Germinal center (tissue), 1 donor: Measurements from ENCODE around the gene SLIT3.

Source experiments
- DNase-seq: peaks from one replicate; pipeline ENCODE4 v3.0.0; 2012; ENCODE audit warnings: mixed read lengths, low spot score

Gene SLIT3

DNA sequence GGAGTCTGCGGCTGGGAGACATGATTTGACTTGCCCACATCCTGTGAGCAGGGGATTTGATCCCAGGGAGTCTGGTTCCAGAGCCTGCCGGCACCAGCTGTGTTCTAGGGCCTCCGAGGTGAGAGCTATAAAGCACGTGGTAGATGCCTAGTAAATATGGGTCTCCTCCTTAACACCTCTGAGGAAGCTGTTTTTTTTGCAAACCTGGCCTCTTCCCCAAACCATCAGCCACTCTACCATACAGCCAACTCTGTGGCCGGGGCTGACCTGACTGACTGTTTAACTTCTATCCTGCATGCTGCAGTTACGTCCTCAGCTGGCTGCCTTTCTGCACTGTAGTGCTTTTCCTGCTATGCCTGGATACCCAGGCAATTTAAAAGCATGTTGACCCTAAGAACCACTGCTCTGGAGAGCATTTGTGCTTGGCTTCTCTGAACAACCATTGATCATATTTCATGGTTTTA lies 220.5 kb downstream of the SLIT3 start:
- no peak for DNase-seq

GRCh38 chr5:169079697-169080096 lies 221.2 kb downstream of the SLIT3 start:
- DNase-seq: no peak

- DNase-seq: no peak
Observed at GRCh38 chr5:169074839-169075238, 226.1 kb downstream of the SLIT3 start.

GRCh38 chr5:169072233-169072632 lies 228.7 kb downstream of the SLIT3 start:
- DNase-seq: no peak

GRCh38 chr5:169070413-169070812 lies 230.5 kb downstream of the SLIT3 start:
- DNase-seq: no peak

- no peak for DNase-seq
Observed at GRCh38 chr5:169067751-169068173, 233.2 kb downstream of the SLIT3 start.

DNA sequence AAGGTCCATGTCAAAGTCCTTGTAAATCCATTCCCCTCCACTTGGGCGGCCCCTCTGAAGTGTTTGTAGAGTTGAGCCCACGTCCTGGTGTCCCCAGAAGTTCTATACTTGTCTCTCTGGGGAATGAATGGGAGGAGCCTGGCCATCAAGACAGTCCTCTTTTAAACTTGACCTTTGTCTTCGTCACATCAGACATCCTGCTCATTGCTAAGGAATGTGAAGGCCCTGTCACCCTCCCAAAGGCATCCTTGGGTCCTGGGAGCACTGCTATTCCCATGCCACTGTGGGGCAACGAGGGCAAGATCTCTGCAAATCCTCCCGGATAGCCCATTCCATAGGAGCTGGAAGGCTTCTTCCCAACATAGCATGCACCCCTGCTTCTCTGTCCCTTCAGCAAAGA lies 235.5 kb downstream of the SLIT3 start:
- DNase-seq: no peak

DNA sequence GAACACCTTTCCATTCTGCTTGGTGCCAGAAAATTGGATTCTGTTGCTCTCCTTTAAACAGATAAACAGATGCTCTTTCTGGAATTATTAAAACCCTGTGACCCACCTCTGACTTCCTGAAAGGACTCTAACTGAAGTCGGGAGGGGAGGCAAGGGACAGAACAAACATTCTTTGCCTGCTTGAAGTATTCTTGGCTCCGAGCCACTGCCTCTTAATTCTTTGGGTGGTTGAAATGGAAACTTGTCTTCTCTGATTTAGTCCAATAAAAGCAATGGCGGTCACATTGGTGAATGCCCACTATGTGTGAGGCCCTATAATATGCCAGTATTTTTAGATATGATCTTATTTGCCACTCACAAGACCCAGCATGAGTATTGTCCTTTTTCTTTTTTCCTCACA lies 236.8 kb downstream of the SLIT3 start:
- no peak for DNase-seq

GRCh38 chr5:169063316-169063953 lies 237.5 kb downstream of the SLIT3 start:
- DNase-seq: no peak

GRCh38 chr5:169062690-169063089 lies 238.2 kb downstream of the SLIT3 start:
- DNase-seq: no peak

DNA sequence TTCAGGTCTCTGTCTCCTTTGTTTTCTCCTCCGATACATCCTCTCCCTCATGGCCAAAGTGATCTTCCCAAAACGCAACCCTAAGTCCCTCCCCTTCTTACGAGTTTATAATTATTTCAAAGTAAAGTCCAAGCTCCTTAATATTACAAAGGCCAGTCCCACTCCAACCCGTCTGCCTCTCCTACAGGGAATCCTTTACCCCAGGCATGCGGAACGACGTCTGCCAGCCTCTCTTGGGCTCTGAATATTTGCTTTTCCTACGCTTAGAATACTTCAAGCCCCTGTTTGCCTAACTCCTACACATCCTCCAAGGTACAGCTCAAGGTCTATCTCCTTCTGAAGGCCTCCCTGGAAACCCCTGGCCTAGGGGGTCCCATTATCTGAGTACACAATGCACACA lies 246.4 kb downstream of the SLIT3 start:
- DNase-seq: no peak

DNA sequence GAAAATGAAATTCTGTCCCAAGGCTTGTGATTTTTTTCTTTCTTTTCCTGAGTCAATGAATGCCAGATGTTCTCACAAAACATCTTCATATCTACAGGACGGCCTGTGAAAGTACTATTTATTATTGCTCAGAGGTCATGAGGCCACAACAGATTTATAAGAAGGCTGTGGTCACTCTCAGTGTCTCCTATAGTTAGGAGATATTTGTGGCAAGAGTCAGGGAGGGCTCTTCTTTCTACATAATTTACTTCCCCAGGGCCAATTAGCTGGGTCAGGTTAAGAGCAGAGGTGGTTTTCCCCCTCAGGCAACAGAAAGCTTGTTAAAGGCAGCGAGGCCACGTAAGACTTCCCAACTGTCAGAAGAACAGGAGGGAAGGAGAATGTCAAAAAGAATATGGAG lies 248.7 kb downstream of the SLIT3 start:
- DNase-seq: no peak

DNA sequence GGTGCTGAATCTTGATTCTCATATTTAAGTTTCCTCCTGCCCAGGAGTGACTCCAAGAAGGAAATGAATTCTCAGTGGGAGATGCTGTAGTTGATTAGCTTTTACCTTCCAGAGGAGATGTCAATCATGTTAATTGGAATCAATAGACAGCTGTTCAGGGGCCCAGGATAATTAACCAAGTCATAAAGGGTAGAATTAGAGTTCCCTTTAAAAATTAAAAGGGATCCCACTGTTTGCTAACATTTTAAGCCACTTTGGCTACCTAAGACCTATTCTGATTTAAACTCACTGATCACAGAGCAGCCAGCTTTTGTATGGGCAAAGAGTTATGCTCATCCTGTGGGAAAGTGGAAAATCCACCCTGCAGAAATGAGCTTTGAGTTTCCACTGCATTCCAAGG lies 249.6 kb downstream of the SLIT3 start:
- no peak for DNase-seq

DNA sequence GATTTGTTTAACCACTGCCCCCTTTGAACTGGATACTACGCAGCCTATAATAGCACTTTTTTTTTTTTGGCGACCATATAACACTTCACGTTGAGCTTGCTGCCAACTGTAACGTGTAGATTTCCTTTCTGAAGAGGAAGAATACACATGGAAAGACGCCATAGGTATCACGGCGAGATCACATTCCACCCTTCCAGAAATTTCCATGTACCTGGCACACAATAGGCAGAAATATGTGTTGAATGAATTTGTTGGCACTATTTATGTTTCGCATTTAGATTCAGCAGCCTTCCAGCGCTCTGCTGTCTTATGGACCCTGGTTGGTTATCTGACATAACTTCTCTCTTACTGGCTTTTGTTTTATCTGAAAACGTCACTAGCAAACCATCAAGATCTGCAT lies 250.3 kb downstream of the SLIT3 start:
- DNase-seq: no peak

DNA sequence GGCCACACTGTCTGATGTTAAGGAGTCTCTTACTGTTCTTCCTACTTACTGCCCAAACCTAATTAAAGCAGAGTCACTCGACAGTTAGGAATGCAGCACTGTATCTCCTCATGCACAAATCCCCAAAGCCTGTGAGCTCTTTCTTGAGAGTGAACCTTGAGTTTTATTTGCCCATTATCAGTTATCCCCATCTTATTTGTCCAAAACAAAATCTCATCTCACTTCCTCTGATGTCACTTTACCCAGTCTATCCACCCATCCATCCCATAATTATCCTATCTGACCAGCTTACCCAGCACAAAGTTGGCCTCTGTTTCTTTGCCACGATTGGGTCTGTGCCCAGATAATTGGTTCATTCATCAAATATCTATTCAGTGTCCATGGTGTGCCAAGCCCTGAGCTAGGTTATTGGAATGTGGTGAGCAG lies 250.8 kb downstream of the SLIT3 start:
- DNase-seq: no peak

DNA sequence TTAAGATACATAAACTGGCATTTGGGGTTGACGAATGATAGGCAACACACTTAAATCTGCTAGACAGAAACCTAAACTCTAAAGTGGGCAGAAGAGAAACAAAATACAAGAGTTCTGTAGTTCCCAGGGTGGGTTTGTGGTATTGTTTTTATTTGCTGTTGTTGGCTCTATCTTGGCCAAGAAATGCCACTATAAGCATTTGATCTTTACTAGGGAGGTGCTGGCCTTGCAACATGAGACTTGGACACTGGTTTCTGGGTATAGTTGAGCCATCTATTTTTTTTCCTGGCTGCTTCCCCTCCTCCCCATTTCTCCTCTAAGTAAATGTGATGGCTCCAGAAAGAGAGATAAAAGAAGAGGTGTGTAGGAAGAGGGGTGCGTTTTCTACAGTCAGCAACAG lies 251.2 kb downstream of the SLIT3 start:
- DNase-seq: no peak

DNA sequence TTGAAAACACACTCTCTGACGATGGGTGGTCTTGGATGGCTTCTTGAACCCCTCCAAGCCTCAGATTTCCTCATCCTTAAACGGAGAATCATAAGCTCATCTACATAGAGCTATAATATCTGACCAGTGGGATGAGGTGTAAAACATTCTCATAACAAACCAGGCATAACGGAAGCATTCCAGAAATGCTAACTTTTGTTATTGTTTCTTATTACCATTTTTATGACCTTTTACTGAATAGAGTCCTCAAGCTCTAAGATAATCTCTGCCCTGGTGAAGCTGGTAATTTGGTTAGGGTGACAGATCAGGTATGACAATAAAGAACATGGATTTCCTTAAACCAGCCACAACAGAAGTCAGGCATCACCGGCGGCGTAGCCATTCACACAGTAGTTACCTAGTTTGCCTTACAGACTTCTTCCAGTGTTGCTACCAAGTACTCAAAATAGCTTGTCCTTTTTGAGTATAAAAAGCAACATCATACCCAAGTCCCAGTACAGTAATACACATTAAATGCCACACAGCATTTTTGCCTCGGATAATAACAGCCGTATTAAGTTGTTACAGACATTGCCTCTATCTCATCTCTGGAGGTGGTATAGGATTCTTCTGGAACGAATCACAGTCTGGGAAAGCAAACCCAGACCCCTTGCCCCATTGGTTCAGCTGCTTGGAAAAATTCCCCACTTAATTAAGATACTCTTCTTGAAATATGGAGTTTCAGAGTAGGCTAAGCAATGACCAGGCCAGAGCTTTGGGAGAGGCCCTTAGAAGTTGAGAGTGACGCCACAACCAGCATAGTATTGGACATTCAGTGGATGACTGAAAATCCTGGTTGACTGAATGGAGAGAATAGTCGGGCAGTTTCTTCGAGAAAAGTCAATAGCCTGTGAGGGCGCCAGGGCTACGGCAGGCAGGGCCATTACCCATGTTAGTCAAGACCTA lies 252.5 kb downstream of the SLIT3 start:
- no peak for DNase-seq

DNA sequence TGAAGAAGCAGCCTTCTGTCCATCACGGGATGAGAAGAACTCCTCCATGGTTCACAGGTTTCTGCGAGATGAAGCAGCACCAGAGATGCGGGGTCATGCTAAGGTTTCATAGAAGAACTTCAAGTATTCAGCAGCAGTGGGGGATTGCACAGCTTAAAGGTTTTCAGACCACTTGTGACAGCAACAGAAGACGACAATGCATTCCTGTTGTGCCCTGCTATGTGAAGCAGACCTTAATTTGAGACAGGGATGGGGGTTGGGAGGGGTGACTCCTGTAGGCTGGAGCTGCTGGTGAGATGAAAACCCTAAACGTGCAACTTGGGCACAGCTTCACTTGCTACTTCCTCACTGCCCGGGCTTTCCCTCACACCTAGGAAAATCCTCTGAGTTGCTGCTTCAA lies 256.0 kb downstream of the SLIT3 start:
- no peak for DNase-seq

DNA sequence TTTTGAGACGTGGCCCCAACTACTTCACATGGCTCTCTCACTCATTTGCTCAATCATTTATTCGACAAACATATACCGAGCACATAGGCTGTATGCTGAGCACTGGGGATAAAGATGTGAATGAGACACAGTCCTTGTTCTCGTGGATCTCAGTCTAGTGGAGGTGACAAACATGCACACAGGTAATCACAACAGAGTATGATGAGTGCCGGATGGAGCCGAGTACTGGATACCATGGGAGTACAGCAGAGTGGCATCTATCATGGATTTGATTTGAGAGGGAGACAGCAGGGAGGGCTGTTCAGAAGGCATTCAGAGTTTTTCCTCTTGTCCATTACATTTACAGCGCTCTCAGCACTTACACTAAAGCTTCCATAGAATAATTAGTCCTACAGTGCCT lies 259.8 kb downstream of the SLIT3 start:
- DNase-seq: no peak

DNA sequence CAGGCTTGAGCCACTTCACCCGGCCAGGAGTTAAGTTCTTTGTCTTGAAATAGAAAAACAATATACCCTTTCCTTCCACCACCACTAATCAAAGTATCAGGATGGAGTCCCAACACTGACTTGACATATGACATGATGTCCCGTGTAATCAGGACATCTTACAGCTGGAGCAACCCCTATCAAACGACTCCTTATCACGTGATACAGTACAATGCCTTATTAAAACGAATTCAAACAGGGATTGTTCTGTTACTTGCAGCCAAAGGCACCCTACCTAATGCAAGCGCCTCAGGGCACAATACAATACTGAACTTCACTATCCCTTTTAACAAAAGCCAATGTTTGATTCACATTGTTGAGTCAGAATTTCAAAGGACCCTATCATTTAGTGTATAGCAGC lies 261.3 kb downstream of the SLIT3 start:
- no peak for DNase-seq

DNA sequence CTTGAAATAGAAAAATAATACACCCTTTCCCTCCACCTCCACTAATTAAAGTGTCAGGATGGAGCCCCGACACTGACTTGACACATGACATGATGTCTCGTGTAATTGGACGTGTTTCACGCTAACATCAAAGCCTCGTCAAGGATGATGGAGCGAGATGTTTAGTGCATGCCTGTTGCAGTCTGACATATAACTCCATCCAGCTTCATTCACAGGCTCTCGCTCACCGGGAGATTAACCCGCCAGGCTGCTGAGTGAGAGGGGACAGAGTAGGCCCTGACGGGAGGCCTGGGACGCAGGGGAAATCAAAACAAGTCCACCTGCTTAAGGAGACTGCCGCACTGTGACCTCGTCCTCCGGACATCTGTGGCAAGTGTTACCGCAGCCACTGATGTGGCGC lies 263.5 kb downstream of the SLIT3 start:
- DNase-seq: no peak

GRCh38 chr5:169036079-169036805 lies 264.7 kb downstream of the SLIT3 start:
- DNase-seq: no peak
